ENCODE measurements around the gene OR5L2.
"Not testable (repeated sequence)": the region's sequence is repeated elsewhere in the genome, so short reads cannot be mapped to it uniquely, and the experiment has no call there.

The OR5L2 gene

DNA sequence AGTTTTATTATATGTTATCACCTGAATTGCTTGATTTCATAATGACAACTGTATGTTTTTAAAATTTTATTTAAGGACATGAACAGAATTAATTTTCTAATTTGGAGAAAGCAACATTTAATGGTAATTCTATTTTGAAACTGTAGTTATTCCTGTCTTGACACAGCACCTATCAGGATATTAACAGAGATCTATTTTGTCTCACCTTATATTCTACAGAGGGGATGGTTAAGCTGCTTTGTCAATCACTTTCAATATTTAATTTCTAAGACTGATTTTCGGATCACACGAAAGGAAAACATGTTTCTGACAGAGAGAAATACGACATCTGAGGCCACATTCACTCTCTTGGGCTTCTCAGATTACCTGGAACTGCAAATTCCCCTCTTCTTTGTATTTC lies 11.4 kb downstream of the OR5L2 start, which contains the start of gene OR5D16:
TSS of gene OR5D16 (plus strand) at position 301 of the 400 bp plus-strand sequence. CDS start at position 301, 0 bp downstream.
- TF ChIP-seq CTCF (IDR thresholded peaks at IDR 0.05; ENCODE audit: extremely low read depth, insufficient read depth, missing control alignments), result no peak
- no peak for DNase-seq (ENCODE audit: low spot score)
- in situ Hi-C loops (cut with MboI; ENCODE audit: low pct_unique_long_range_greater_than_20kb, low sequenced_read_pairs, unreplicated experiment), result no loop called here

- no peak for DNase-seq (ENCODE audit: low spot score)
- TF ChIP-seq CTCF (IDR thresholded peaks at IDR 0.05; ENCODE audit: extremely low read depth, insufficient read depth, missing control alignments), result no peak
- in situ Hi-C loops (cut with MboI; ENCODE audit: low pct_unique_long_range_greater_than_20kb, low sequenced_read_pairs, unreplicated experiment), result no loop called here
Measured at GRCh38 chr11:55847453-55847852, 20.4 kb downstream of the OR5L2 start.

- no peak for DNase-seq (ENCODE audit: low spot score)
- in situ Hi-C loops (cut with MboI; ENCODE audit: low pct_unique_long_range_greater_than_20kb, low sequenced_read_pairs, unreplicated experiment), result no loop called here
- no peak for TF ChIP-seq CTCF (IDR thresholded peaks at IDR 0.05; ENCODE audit: extremely low read depth, insufficient read depth, missing control alignments)
Measured at GRCh38 chr11:55849037-55849436, 22.0 kb downstream of the OR5L2 start.

GRCh38 chr11:55852141-55852540 lies 25.1 kb downstream of the OR5L2 start:
- no peak for DNase-seq (ENCODE audit: low spot score)
- TF ChIP-seq CTCF (IDR thresholded peaks at IDR 0.05; ENCODE audit: extremely low read depth, insufficient read depth, missing control alignments), result no peak
- in situ Hi-C loops (cut with MboI; ENCODE audit: low pct_unique_long_range_greater_than_20kb, low sequenced_read_pairs, unreplicated experiment), result no loop called here

DNA sequence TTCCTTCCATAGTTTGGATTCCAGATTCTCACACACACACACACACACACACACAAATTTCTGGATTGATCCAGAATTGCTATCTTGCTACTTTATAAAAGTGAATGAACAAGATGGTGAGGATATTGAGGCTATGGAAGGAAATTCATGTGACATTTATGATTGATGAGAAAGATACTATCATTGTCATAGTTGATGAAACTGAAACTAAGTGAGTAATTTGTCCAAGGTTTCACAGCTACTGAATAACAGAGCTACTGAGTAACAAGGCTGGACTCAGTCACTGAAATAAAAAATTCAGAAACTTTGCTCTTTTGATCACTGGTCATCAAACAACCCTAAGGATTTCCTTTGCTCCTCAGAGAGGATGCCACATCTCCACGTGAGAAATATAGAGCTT lies 27.7 kb downstream of the OR5L2 start:
- no peak for TF ChIP-seq CTCF (IDR thresholded peaks at IDR 0.05; ENCODE audit: extremely low read depth, insufficient read depth, missing control alignments)
- DNase-seq (ENCODE audit: low spot score), result no peak
- in situ Hi-C loops (cut with MboI; ENCODE audit: low pct_unique_long_range_greater_than_20kb, low sequenced_read_pairs, unreplicated experiment), result no loop called here

DNA sequence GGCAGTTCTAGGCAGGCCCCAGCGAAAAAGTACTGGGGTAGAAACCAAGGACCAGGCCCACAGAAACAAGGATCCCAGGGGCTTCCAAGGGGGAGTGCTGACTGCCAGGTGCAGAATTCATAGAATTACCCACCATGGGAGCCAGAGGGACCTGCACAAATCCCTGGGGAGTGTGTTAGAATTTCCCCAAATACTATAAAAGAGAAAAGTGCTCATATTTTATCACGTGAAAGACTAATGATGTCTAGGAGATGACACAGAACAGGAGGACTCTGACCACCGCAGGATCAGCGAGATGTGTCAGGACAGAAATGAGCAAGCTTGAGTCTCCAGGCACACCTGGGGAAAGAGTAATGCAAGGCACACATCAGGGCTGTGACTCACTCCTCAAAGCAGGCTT lies 40.3 kb downstream of the OR5L2 start:
- in situ Hi-C loops (cut with MboI; ENCODE audit: low pct_unique_long_range_greater_than_20kb, low sequenced_read_pairs, unreplicated experiment); DNase-seq (ENCODE audit: low spot score): not testable (repeated sequence)

- in situ Hi-C loops (cut with MboI; ENCODE audit: low pct_unique_long_range_greater_than_20kb, low sequenced_read_pairs, unreplicated experiment); DNase-seq (ENCODE audit: low spot score): not testable (repeated sequence)
Measured at GRCh38 chr11:55872731-55873130, 45.7 kb downstream of the OR5L2 start.

DNA sequence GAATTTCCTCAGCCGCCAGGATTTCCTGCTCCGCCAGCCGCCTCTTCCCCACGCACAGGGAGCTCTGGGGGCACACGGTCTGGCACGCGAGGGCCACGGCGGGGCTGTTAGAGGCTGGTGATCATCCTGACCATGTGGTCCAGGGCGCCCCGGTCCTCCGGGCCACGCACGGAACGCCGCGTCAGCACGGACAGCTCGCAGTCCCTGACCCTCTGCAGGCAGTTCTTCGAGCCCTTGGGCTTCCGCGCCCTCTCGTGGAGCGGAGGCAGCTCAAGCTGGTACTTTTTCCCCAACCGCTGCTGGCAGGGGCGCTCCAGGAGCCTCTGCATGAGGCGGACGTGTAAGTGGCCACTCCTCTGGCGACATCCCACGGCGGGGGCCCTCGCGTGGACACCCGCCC lies 46.1 kb downstream of the OR5L2 start:
- DNase-seq (ENCODE audit: low spot score); in situ Hi-C loops (cut with MboI; ENCODE audit: low pct_unique_long_range_greater_than_20kb, low sequenced_read_pairs, unreplicated experiment): not testable (repeated sequence)
